NCI-H446 treated with DMSO at 0.1 percent for 48 hours (cell line): Measurements from ENCODE around the gene MACROH2A1.

Source experiments
- DNase-seq: peaks from one replicate; lab custom pipeline; 2025; lab: John Stamatoyannopoulos, UW

Gene MACROH2A1

DNA sequence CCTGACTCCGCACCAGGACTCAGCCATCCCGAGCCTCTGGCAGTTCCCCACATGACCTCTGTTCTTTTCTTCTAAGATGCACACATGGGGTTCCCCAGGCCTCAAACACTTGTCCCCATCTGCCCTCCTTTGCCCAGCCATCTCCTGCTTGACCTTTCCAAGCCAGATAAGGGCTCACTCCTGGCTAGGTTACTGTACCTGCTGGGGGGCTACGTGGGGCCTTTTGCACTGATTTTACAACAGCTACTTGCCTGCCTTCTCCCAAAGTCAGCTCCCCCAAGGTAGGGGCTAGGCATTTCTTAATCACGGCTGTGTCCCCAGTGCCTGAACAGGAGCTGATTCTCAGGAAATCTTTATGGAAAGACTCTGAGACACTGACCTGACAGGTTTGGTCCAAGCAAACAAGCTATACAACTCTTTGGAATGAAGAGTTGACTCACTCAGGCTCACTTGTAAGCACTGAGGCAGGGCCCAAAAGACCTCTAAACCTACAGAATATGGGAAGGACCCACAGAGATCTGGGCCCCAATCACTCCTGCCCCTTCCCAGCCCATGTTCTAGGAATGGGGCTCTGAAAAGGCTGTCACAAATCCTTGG lies 2.5 kb downstream of the MACROH2A1 start:
- no peak for DNase-seq

DNA sequence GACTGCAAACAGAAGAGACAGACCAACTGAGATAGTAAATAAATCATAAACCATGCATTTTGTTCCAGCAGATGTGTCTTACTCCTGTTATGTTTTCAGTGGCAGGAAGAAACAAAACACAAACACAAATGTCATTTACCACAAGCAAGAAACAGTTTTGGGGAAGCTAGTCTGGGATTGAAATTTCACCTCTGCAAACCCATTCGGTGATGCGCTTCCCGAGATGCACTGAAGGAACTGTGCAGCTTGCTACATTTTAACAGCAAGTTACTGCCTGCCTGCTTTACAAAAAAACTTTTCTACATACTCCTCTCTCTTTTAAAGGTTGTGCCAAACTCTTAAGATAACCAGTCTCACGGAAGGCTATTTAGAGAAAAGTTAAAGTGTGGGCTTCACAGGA lies 3.2 kb downstream of the MACROH2A1 start:
- no peak for DNase-seq

DNA sequence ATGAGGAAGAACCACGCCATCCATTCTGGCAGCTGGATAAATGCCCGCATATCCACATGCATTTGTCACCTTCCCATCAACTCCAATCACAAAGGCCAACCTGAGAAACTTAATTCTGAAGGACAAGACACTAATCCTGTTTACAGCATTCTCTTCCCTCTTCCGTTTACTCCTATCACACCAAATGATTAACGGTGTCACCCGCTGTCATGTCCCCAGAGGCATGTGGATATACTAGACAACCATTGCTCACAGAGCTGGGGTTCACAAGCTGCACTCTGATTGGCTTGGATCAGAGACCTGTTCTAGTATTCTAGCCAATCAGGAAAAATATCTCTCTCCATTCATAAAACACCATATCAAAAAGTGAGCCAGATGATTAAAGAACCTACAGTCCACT lies 3.6 kb downstream of the MACROH2A1 start:
- no peak for DNase-seq

DNA sequence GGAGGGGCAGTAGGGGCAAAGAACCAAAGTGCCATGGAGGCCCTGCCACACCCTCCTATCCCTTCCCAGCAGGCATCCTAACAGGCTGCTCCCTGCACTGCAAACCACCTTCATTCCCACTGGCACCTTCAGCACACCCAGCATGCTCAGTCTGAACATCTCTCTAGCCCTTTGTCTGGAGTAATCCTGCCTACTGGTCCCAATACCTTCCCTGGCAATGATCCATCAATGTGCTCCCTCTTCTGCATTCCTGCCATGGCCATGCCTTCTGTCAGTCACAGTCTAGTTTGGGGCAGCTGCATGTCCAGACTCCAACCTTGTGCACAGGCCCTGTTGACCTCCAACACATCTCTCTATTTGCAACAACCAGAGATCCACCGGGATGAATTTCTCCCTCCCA lies 4.9 kb downstream of the MACROH2A1 start:
- DNase-seq: no peak

DNA sequence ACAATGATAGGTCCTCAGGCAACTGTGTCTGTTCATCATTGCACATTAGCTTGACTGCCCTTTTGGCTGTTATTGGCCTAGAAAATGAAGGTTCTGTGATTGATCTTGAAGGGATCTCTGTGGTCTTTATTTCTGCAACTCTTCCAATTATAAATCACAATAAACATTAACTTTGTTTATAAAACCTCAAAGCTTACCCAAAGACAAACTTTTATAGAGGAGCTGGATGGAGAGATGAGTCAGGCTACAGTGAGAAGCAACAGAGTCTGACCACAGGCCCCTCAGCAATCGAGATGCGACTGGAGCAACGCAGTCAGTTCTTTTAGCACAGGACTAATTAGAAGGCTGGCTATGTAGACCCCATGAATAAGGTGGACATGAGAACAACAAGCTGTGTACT lies 5.3 kb downstream of the MACROH2A1 start:
- no peak for DNase-seq

DNA sequence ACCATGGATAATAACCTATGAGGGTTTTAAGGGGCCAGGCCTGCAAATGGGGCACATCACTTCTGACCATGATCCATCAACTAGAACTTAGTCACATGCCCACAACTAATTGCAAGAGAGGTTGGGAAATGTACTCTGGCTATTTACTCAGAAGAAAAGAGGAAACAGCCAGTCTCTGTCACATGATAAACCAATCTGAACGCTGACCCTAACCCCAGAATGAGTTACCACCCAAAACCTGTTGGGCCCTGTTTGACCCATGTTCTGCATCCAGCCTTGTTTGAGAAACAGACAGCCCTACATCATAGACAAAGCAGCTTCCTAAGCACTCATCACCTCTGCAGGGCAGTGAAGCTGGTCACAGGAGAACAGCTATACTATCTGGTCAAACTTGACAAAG lies 5.8 kb downstream of the MACROH2A1 start:
- DNase-seq: no peak

DNA sequence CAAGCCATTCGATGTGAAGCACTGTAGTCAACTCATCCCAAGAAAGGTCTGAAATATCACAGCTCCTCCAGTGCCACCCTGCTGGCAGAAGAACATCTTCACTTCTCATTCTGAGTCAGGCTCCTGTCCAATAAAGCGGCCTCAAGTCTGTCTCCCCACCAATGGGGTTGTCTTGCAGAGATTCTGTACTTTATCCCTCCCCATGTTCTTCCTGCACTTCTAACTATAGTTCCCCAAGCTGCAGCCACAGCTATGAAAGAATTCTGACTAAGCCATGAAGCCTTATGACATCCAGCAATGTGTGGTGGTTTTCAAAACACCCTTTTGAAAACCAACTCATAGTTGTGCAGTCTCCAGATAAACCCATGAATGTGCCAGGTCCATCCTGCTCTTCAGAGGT lies 6.8 kb downstream of the MACROH2A1 start:
- no peak for DNase-seq

DNA sequence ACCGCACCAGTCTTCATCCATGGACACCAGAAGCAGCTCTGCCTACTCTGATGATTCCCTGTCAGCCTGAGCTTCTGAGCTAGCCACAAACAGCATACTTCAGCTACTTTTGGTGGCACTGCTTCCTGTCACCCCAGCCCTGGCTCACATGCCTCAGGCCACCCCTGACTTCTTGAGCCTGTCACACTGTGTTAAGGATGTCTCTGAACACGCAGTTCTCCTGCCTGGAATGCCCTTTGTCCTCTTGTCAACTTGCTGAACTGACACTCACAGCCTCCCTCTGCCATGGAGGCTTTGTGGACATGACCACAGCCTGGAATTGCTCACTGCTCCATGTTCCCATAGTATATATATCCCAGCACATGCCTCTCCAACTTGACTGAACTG lies 7.2 kb downstream of the MACROH2A1 start:
- DNase-seq: no peak

DNA sequence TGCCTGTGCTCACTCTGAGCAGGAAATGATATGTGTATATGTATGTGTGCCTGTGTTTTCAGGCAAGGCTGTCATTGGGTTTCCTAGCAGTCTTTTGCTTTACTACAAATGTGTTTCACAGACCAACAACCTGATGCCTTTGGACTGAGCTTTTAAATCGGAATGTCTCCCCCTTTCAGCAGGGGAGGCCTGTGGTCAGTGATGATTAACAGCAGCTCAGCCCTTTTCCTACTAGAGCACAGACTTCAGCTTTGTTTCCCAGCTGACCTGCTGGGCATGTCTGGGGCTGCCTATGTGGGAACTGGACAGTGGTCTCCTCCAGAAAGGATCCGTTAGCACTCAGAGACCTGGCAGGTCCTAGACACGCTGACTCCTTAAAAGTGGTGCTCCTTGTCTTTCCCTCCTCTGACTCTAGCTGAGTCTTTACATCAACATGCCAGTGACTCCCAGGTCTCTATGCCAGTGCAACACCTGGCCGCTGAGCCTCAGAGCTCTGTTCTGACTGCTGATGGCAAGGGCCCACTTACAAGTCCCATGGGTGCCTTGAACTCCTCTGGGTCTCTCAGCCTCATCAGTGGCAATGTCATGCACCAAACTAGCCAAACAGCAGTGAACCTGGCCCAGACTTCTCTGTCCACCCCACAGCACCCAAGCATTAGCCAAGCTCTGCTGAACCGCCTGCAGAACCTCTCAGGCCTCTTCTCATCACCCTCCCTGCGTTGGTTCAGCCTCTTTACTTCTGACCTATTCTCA lies 7.7 kb downstream of the MACROH2A1 start:
- DNase-seq: no peak

DNA sequence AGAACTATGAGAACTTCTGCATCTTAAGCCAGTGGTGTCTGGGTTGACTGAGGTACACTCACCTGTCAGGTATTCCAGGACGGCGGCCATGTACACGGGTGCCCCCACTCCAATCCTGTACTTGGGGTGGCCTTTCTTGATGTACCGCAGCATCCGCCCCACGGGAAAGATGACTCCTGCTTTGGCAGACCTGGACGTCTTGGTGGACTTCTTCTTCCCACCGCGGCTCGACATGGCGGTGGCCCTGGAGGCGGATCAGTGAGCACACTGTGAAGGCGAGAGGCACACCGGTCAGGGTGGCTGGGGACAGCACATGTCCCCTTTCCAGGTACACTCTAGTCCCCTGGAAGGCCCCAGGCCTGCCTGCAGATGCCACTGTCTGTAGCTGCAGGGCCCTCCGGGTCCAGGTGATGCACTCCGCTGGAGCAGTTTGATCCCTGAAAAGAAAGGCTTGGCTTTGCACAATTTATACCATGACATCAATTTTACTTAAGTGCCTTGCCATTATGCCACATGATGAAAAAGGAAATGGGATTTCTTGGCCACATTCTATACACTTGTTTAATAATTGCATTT lies 10.1 kb downstream of the MACROH2A1 start:
- no peak for DNase-seq

DNA sequence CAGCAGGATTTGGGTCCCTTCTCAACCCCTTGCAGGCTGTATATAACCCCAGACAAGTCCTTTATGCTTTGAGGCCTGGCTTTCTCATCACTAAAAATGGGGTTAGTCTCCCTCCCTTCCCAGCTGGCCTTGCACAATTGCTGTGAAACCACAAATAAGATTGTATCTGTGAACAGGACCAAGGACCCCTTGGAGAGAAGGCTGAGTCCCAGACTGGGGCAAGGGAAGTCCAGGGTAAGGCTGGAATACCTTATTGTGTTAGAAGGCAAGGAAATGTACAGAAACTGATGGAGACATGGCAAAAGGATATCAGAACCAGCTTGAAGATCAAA lies 11.4 kb downstream of the MACROH2A1 start:
- DNase-seq: no peak

DNA sequence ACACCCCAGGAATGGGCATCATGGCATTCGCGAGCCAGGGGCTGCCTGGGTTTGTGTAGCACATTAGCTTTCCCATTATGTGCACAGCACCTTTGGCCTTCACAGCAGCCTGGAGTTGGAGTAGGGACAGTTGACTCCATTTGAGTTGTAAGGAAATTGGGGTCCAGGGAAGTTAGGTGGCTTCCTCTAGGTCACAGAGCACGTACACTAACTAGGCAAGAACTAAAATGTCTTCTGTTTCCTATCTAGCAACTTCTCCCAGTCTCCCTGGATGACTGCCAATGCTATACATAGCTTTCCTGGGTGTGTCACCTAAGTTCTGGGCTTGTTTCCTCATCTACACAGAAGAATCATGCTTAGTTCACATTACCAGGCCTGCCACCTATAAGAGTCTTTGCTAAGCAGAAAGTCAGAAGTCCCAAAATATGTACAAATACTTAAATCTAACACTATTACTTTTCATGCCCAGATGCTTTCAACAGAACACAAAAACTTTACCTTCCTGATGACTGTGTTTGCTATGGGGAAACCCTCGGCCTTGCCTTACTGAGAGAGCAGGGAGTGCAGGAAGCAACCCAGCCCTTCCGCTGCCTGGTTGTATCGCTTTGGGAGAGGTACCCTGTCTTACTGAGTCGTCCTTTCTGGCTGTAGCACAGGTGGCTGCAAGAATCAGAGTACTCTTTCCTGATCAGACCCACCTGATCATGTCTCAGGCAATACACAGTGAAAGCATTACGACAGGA lies 12.0 kb downstream of the MACROH2A1 start:
- no peak for DNase-seq

DNA sequence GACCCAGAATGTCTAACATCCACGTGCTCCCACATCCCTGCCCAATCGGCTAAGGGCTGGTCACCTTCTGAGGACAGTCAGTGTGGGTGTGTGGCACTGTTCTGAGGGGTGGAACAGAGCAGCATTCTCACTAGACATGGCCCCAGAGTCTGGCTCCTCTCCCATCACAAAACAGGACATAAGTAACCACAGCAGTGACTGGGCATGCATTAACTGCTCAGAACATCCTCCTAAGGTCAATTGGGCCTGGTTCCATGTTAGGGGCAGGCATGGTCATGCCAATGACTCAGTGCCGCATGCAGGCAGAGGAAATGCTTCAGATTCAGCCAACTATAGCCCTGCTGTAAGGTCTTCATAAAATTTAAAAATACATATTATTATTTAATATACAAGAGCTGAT lies 12.9 kb downstream of the MACROH2A1 start:
- no peak for DNase-seq

DNA sequence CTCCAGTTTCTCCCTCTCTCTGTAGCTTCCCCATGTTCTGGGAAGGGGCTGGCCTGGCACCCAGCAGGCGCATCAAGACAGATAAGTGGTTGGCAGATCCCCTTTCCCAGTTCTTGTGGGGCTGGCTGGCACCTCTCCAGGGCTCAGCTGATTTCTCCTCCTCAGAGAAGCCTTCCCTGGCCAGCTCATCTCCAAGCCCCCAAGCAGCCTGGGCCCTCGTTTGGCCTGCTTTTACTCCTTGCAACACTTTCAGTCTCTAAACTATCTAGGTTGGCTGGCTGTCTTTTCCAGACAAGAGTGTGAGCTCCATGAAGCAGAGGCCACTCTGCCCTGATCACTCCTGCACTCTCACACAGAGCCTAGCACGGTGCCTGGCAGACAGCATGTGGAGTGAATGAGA lies 13.5 kb downstream of the MACROH2A1 start:
- no peak for DNase-seq

DNA sequence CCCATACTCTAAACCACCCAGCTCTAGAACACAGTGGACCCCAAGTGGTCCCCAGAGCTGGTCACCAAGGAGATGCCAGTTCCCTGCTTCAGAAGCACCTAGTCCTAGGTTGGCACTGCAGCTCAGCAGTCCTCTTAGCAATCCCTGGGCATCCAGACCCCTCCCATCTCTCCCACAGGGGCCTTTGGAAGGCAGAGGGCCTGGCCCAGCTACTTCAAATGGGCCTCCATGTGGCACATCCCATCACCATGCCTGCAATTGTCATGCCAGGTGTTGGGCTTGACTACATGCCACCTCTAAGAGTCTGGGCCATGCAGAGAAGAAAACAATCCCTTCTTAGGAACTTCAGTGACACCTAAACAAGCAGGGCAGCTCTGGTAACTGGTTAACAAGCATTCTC lies 14.1 kb downstream of the MACROH2A1 start:
- DNase-seq: no peak

DNA sequence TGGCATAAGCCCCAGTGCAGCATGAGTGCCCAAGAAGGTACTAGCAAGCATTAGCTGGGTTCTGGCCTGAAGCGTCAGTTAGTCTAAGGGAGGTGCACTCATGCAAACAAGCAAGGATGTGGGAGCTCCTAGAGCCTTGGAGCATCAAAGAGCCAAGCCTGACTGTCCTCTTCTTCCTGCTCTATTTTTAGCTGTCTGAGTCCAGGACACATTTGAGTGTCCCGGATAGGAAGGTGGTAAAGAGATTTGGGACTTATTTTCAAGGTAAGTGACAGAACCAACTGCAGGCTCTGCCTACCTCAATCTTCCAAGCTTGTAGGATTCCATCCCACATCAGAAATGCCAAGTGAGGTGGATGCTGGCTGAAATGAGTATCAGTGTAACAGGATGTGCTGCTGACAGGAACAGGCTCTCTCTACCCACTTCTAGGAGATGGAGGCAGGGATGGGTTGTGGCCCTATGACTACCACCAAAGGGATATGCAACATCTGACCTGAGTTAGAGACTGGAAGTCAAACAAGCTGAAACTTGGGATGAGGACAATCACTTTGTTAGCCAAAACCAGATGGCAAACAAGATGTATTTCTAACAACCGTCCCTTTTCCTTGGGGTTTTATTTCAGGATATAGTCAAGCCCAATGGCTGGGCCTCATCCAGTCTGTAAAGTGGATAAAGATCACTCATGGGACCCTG lies 15.1 kb downstream of the MACROH2A1 start:
- no peak for DNase-seq

DNA sequence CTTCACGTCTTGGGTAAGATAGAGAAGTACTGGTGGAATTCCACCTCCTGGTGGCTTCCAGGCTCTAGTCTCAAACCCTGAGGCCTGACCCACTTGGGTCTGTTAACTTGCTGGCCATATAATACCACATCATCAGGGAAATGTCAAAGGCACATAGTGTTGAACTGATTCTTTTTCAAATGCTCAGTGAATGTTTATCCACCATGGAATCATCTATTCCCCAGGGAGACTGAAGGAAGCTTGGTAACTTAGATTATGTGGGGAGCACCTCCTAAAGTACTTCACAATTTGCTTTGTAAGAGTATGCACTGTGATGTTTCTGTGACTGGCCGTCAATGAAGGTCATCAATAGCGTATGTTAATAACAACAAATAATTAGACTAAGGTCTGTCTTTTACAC lies 16.1 kb downstream of the MACROH2A1 start:
- no peak for DNase-seq

DNA sequence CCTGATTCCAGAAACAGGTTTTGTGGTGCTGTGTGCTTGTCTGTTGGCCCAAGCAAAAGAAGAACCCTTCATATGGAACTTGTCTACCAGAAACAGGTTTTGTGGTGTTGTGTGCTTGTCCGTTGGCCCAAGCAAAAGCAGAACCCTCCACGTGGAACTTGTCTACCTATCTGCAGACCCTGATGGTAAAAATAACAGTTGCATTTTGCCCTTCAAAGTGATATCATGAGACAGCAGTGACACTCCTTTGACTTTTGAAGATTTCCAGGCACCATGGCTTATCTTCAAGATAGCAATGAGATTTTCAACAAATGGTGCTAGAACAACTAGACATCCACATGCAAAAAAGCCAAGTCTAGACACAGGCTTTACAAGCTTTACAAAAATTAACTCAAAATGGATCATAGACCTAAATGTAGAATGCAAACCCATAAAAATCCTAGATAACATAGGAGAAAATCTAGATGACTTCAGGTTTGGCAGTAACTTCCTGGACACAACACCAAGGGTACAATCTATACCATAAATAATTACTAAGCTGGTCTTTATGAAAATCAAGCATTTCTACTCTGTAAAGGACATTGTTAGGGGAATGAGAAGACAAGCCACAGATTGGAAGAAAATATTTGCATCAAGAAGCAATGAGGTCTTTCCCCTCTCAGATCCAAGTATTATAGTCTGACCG lies 16.8 kb downstream of the MACROH2A1 start:
- DNase-seq: no peak

DNA sequence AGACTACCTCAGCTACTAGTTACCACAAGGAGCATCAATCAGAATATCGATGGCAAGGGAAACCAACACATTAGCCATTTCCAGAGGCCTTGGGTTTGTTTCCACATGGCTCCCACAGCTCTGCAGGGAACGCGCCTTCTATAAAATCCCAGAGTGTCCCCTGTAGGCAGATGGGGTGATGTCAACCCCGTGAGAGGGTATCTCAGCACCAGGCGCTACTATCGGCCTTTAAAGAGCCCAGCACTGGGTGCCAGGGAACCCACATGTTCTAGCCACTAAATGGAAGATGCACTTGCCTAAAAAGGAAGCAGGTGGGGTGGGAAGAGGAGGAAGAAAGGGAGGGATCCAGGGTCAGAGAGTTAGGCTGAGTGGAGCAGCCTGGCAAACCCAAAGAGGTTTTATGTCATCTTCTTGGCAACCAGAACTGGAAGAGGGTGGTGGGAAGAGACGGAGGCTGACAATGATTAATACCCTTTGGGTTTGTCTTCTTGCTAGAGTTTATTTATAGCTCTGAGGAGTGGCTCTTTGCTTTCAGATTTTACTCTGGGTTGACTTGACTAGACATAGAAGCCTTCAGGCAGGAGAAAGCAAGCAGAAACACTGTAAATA lies 19.9 kb downstream of the MACROH2A1 start:
- no peak for DNase-seq

DNA sequence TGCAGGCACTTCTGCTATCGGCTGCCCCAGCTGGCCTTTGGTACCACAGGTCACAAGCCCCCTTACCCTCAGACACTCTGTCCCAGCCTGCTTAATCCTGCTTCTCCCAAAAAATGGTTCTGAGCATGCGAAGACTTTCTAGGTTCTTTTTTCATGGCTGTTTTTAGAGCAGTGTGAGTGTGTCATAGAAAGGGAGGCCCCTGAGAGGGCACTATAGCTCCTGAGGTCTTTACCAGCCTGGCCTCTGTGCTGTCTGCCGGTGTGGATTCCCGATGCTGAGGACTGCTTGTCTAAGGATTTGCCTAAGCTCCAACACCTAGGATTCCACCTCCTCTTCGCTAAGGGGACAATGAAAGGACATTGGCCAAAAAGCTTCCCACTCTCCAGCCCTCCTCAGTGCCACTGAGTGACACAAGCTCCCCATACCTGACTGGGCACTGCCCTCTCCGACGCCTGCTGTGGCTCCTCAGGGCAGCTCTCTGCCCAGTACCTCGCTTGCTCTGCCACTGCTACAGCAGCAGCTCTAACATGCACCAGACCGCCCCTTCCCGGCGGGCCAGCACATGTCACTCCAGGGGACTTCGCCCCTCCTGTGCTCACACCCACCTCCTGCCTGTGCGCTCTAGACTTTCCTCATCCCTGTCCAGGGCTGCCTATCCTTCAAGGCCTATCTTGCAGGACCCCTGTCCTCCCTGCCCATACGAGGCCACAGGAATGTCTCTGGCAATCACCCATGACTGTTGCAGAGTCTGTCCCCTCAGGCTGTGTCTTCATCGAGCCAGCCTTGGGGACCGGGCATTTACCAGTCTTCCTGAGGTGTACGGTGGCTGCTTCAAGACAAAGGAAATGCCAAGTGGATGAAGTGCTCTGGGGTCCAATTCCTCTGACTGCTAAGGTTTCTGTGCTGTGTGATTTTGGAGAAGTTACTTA lies 21.0 kb downstream of the MACROH2A1 start:
- no peak for DNase-seq
